ENCODE measurements around the gene SYT2. TPM values are rescaled to one million over a fixed set of nuclear protein-coding genes. Genes with fewer than 3 reads are reported as not detected.

SYT2 gene
- total RNA-seq, 4 donors from 2014 or later, result 0.28 TPM; not detected in 3

- no peaks in the 10 kb centered on the region for H3K36me3 ChIP-seq
- no peak for DNase-seq
- H3K4me3 ChIP-seq, result no peak overlapping the region
- H3K27ac ChIP-seq, result no peak overlapping the region
- no peaks in the 10 kb centered on the region for H3K27me3 ChIP-seq
- no peaks in the 10 kb centered on the region for H3K9me3 ChIP-seq
- H3K4me1 ChIP-seq, result no peaks in the 10 kb centered on the region
- TF ChIP-seq POLR2A (IDR thresholded peaks at IDR 0.05) (no peak), CTCF (IDR thresholded peaks at IDR 0.05) (peak in 3 of 6 experiments; percentile 13 to 29 (median 27))
Observed at GRCh38 chr1:202661136-202661845, 49.0 kb downstream of the SYT2 start.

GRCh38 chr1:202659974-202660373 is 50.3 kb downstream of the SYT2 start:
- no peak overlapping the region for H3K4me3 ChIP-seq
- H3K27ac ChIP-seq, result no peak overlapping the region
- H3K4me1 ChIP-seq, result no peaks in the 10 kb centered on the region
- DNase-seq, result no peak
- no peaks in the 10 kb centered on the region for H3K9me3 ChIP-seq
- H3K36me3 ChIP-seq, result no peaks in the 10 kb centered on the region
- no peaks in the 10 kb centered on the region for H3K27me3 ChIP-seq
- TF ChIP-seq POLR2A (IDR thresholded peaks at IDR 0.05) (no peak), CTCF (IDR thresholded peaks at IDR 0.05) (no peak)

GRCh38 chr1:202659541-202659940 is 50.7 kb downstream of the SYT2 start:
- DNase-seq, result no peak
- no peak overlapping the region for H3K27ac ChIP-seq
- no peaks in the 10 kb centered on the region for H3K4me1 ChIP-seq
- no peak for TF ChIP-seq CTCF (IDR thresholded peaks at IDR 0.05)
- TF ChIP-seq POLR2A (IDR thresholded peaks at IDR 0.05), result no peak
- H3K9me3 ChIP-seq, result no peaks in the 10 kb centered on the region
- no peaks in the 10 kb centered on the region for H3K36me3 ChIP-seq
- no peak overlapping the region for H3K4me3 ChIP-seq
- no peaks in the 10 kb centered on the region for H3K27me3 ChIP-seq

- Histone ChIP-seq H3K36me3 (no peaks in the 10 kb centered on the region), H3K4me3 (no peak overlapping the region), H3K4me1 (no peaks in the 10 kb centered on the region), H3K9me3 (no peaks in the 10 kb centered on the region), H3K27me3 (no peaks in the 10 kb centered on the region), H3K27ac (no peak overlapping the region)
- no peak for DNase-seq
- TF ChIP-seq POLR2A (IDR thresholded peaks at IDR 0.05), result no peak
- no peak for TF ChIP-seq CTCF (IDR thresholded peaks at IDR 0.05)
Observed at GRCh38 chr1:202658769-202659168, 51.5 kb downstream of the SYT2 start.

- TF ChIP-seq CTCF (IDR thresholded peaks at IDR 0.05) (no peak), POLR2A (IDR thresholded peaks at IDR 0.05) (no peak)
- no peaks in the 10 kb centered on the region for H3K36me3 ChIP-seq
- H3K27ac ChIP-seq, result no peak overlapping the region
- H3K4me3 ChIP-seq, result no peak overlapping the region
- H3K27me3 ChIP-seq, result no peaks in the 10 kb centered on the region
- DNase-seq, result no peak
- no peaks in the 10 kb centered on the region for H3K9me3 ChIP-seq
- H3K4me1 ChIP-seq, result no peaks in the 10 kb centered on the region
Observed at GRCh38 chr1:202658251-202658759, 51.9 kb downstream of the SYT2 start.

Data from Peyer's patch (tissue), 4 donors.